Liver (tissue), 9 donors: Measurements from ENCODE around the gene MCF2L2. TPM values are rescaled to one million over a fixed set of nuclear protein-coding genes. Genes with fewer than 3 reads are reported as not detected.

ENCODE experiments used
- DNase-seq: peaks from one replicate; pipeline ENCODE4 v3.0.0-alpha.2; 2017; ENCODE audit warnings: low spot score
- H3K27ac ChIP-seq, 2 donors: one replicate each; pipeline ENCODE4 v1.7.0; 2013; ENCODE audit warnings: inconsistent platforms in 2 of 2, low read length in 2 of 2, control low read depth in 1 of 2, low read depth in 1 of 2, mild to moderate bottlenecking in 1 of 2
- H3K27me3 ChIP-seq, 4 donors: one replicate each; pipeline versions ENCODE4 v1.6.1 to v1.7.0; 2013; ENCODE audit warnings: low read length in 3 of 4, inconsistent platforms in 1 of 4, mild to moderate bottlenecking in 1 of 4, moderate library complexity in 1 of 4; ENCODE audit not compliant: control insufficient read depth in 4 of 4, insufficient read depth in 4 of 4
- H3K36me3 ChIP-seq, 4 donors: one replicate each; pipeline versions ENCODE4 v1.6.1 to v1.7.0; 2013; ENCODE audit warnings: low read length in 3 of 4, mild to moderate bottlenecking in 3 of 4, low read depth in 1 of 4, moderate library complexity in 1 of 4; ENCODE audit not compliant: control insufficient read depth in 4 of 4, insufficient read depth in 3 of 4
- H3K4me1 ChIP-seq, 4 donors: one replicate each; pipeline versions ENCODE4 v1.6.1 to v1.7.0; 2013; ENCODE audit warnings: low read length in 3 of 4, mild to moderate bottlenecking in 3 of 4, moderate library complexity in 1 of 4; ENCODE audit not compliant: control insufficient read depth in 4 of 4, insufficient read depth in 4 of 4
- H3K4me3 ChIP-seq, 3 donors: one replicate each; pipeline versions ENCODE4 v1.6.1 to v1.7.0; 2013; ENCODE audit warnings: low read length in 3 of 3, control low read depth in 1 of 3, low read depth in 1 of 3, mild to moderate bottlenecking in 1 of 3
- H3K9ac ChIP-seq, 2 donors: one replicate each; pipeline ENCODE4 v1.7.0; 2013; ENCODE audit warnings: low read length in 2 of 2, mild to moderate bottlenecking in 2 of 2, moderate library complexity in 2 of 2, control low read depth in 1 of 2, low read depth in 1 of 2
- H3K9me3 ChIP-seq, 4 donors: one replicate each; pipeline versions ENCODE4 v1.6.1 to v1.7.0; 2013; ENCODE audit warnings: low read length in 3 of 4; ENCODE audit not compliant: control insufficient read depth in 4 of 4
- EGR1 ChIP-seq, 2 donors: IDR thresholded peaks; 2 replicates each; pipeline ENCODE4 v1.6.1; 2016 to 2018; ENCODE audit warnings: antibody characterized with exemption in 2 of 2, low read depth in 2 of 2
- FOXA1 ChIP-seq: IDR thresholded peaks from 2 replicates; pipeline ENCODE4 v1.6.1; 2016; ENCODE audit warnings: antibody characterized with exemption
- FOXA2 ChIP-seq: IDR thresholded peaks from 2 replicates; pipeline ENCODE4 v1.6.1; 2016; ENCODE audit warnings: antibody characterized with exemption
- GABPA ChIP-seq, 2 donors: IDR thresholded peaks in 1 of 2; conservative IDR thresholded peaks in 1 of 2; 2 replicates each; pipeline ENCODE4 v1.6.1; 2016; ENCODE audit warnings: antibody characterized with exemption in 2 of 2, mild to moderate bottlenecking in 1 of 2, moderate library complexity in 1 of 2
- HNF4A ChIP-seq, 2 donors: conservative IDR thresholded peaks; 2 replicates each; pipeline ENCODE4 v1.6.1; 2016; ENCODE audit warnings: antibody characterized with exemption in 2 of 2, mild to moderate bottlenecking in 2 of 2
- HNF4G ChIP-seq: IDR thresholded peaks from 2 replicates; pipeline ENCODE4 v1.6.1; 2016; ENCODE audit warnings: antibody characterized with exemption
- JUND ChIP-seq, 2 donors: IDR thresholded peaks; 2 replicates each; pipeline ENCODE4 v1.6.1; 2016; ENCODE audit warnings: antibody characterized with exemption in 2 of 2
- NR2F2 ChIP-seq: IDR thresholded peaks from 2 replicates; pipeline ENCODE4 v1.6.1; 2016; ENCODE audit warnings: antibody characterized with exemption
- RAD21 ChIP-seq, 2 donors: IDR thresholded peaks; 2 replicates each; pipeline ENCODE4 v1.6.1; 2016; ENCODE audit warnings: antibody characterized with exemption in 2 of 2, mild to moderate bottlenecking in 2 of 2
- RXRA ChIP-seq, 2 donors: IDR thresholded peaks; 2 replicates each; pipeline ENCODE4 v1.6.1; 2017 to 2018; ENCODE audit warnings: antibody characterized with exemption in 2 of 2, mild to moderate bottlenecking in 1 of 2
- TAF1 ChIP-seq: conservative IDR thresholded peaks from 2 replicates; pipeline ENCODE4 v1.6.1; 2016; ENCODE audit warnings: antibody characterized with exemption, mild to moderate bottlenecking
- YY1 ChIP-seq: IDR thresholded peaks from 2 replicates; pipeline ENCODE4 v1.6.1; 2016; ENCODE audit warnings: antibody characterized with exemption, mild to moderate bottlenecking
- WGBS: extraction: QIAGEN DNeasy Blood & Tissue Kit; methylation state at CpG from one replicate; pipeline ENCODE4 v1.1.7; 2013; 5-methylcytosine and 5-hydroxymethylcytosine counted together
- polyA plus RNA-seq, 2 donors: library from polyadenylated mRNA; stranded (reverse) in 1 of 2; unstranded in 1 of 2; fragments of 200-250 nt in 1 of 2; fragments of >200 nt in 1 of 2; fragmentation: Nextera tagmentation in 1 of 2; extraction: Ambion mirVana in 1 of 2; gene quantifications; one replicate each; pipeline versions ENCODE4 v1.2.1 to v1.2.3, GENCODE V29; 2013 to 2015
- total RNA-seq, 2 donors: library from RNA; depleted of rRNA; stranded (reverse); fragments of >200 nt; gene quantifications; one replicate each; pipeline ENCODE4 v1.2.3, GENCODE V29; 2014
- TF ChIP-seq, protein P1 (sequence below): fragments of 150-350 bp; IDR thresholded peaks from 2 replicates; pipeline ENCODE4 v1.5.1; 2017; ENCODE audit warnings: improper control_type of control experiment, low read depth, low read length; ENCODE audit not compliant: missing input control
- TF ChIP-seq, protein P2 (sequence below): IDR thresholded peaks from 2 replicates; pipeline ENCODE4 v1.6.1; 2016; ENCODE audit warnings: antibody characterized with exemption
- TF ChIP-seq, protein P3 (sequence below): IDR thresholded peaks from 2 replicates; pipeline ENCODE4 v1.6.1; 2016; ENCODE audit warnings: antibody characterized with exemption
- donor health status: healthy.
- donor health status: healthy.
- donor health status: healthy.
- donor health status: healthy.
- donor health status: healthy.

Gene MCF2L2
- total and polyA plus RNA-seq, 4 donors, result 0.02 to 0.47 (median 0.17) TPM; not detected in 1

DNA sequence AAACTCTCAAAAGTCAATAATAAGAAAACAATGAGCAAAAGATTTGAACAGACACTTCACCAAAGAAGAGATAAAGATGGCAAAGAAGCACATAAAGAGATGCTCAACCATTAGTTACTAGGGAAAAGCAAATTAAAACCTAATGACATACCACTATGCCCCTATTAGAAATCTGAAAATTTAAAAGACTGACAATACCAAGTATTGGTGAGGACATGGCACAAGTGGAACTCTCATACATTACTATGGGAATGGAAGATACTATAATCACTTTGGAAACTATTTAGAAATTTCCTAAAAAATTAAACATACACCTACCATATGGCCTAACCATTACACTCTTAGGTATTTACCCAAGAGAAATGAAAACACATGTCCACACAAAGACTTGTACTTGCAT lies 230.7 kb downstream of the MCF2L2 start:
- no peak for DNase-seq
- H3K4me1 ChIP-seq, result no peaks in the 10 kb centered on the region
- TF ChIP-seq YY1 (no peak), RXRA (IDR thresholded peaks at IDR 0.05) (no peak), NR2F2 (no peak)
- peaks cover 0 to 2% (median 0%) of the 10 kb centered on the region in 4 donors for H3K36me3 ChIP-seq
- no peak overlapping the region for H3K27ac ChIP-seq
- H3K9ac ChIP-seq, result no peak overlapping the region
- H3K4me3 ChIP-seq, result no peak overlapping the region
- no peaks in the 10 kb centered on the region for H3K9me3 ChIP-seq
- H3K27me3 ChIP-seq, result no peaks in the 10 kb centered on the region

DNA sequence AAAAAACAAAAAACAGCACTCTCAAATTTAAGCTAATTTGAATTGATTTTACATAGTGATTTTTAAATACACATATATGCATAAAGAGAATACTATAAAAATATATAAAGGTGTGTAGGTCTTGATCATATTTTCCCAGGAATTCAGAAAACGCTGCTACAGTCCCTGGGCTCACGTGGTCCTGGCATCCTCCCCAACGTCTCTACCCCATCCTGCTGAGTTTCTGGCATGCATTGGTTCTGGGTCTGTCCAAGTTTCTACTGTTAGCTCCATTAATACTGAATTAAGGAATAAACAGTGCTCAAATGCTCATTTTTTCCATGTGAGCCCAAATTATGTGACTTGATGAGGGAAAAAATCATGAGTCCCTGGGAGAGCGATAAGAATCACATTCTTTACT lies 233.2 kb downstream of the MCF2L2 start:
- 91% methylated on average over 4 of the region's 4 CpGs for WGBS
- no peak for DNase-seq
- Histone ChIP-seq H3K27me3 (peaks cover 0 to 2% (median 0%) of the 10 kb centered on the region in 4 donors), H3K27ac (no peak overlapping the region), H3K36me3 (peaks cover 0 to 2% (median 0%) of the 10 kb centered on the region in 4 donors), H3K4me1 (no peaks in the 10 kb centered on the region), H3K4me3 (no peak overlapping the region), H3K9ac (no peak overlapping the region), H3K9me3 (no peaks in the 10 kb centered on the region)
- TF ChIP-seq RXRA (IDR thresholded peaks at IDR 0.05) (no peak), GABPA (IDR thresholded peaks at IDR 0.05 in 1 of 2, conservative IDR thresholded peaks at IDR 0.05 in 1 of 2) (no peak), HNF4A (conservative IDR thresholded peaks at IDR 0.05) (no peak), TAF1 (no peak), FOXA2 (no peak), EGR1 (IDR thresholded peaks at IDR 0.05; ENCODE audit: low read depth in 2 of 2) (no peak), FOXA1 (no peak), HNF4G (no peak), JUND (IDR thresholded peaks at IDR 0.05) (no peak), RAD21 (IDR thresholded peaks at IDR 0.05) (no peak)
- TF ChIP-seq, protein P1, sequence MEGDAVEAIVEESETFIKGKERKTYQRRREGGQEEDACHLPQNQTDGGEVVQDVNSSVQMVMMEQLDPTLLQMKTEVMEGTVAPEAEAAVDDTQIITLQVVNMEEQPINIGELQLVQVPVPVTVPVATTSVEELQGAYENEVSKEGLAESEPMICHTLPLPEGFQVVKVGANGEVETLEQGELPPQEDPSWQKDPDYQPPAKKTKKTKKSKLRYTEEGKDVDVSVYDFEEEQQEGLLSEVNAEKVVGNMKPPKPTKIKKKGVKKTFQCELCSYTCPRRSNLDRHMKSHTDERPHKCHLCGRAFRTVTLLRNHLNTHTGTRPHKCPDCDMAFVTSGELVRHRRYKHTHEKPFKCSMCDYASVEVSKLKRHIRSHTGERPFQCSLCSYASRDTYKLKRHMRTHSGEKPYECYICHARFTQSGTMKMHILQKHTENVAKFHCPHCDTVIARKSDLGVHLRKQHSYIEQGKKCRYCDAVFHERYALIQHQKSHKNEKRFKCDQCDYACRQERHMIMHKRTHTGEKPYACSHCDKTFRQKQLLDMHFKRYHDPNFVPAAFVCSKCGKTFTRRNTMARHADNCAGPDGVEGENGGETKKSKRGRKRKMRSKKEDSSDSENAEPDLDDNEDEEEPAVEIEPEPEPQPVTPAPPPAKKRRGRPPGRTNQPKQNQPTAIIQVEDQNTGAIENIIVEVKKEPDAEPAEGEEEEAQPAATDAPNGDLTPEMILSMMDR, result no peak
- TF ChIP-seq, protein P2, sequence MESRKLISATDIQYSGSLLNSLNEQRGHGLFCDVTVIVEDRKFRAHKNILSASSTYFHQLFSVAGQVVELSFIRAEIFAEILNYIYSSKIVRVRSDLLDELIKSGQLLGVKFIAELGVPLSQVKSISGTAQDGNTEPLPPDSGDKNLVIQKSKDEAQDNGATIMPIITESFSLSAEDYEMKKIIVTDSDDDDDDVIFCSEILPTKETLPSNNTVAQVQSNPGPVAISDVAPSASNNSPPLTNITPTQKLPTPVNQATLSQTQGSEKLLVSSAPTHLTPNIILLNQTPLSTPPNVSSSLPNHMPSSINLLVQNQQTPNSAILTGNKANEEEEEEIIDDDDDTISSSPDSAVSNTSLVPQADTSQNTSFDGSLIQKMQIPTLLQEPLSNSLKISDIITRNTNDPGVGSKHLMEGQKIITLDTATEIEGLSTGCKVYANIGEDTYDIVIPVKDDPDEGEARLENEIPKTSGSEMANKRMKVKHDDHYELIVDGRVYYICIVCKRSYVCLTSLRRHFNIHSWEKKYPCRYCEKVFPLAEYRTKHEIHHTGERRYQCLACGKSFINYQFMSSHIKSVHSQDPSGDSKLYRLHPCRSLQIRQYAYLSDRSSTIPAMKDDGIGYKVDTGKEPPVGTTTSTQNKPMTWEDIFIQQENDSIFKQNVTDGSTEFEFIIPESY, result no peak
- TF ChIP-seq, protein P3, sequence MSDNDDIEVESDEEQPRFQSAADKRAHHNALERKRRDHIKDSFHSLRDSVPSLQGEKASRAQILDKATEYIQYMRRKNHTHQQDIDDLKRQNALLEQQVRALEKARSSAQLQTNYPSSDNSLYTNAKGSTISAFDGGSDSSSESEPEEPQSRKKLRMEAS, result no peak
